ENCODE measurements around the gene MCCC1.
A peak's percentile ranks its signal among the peaks of the same experiment; 100 is the strongest.
"Not testable (repeated sequence)": the region's sequence is repeated elsewhere in the genome, so short reads cannot be mapped to it uniquely, and the experiment has no call there.

The MCCC1 gene

DNA sequence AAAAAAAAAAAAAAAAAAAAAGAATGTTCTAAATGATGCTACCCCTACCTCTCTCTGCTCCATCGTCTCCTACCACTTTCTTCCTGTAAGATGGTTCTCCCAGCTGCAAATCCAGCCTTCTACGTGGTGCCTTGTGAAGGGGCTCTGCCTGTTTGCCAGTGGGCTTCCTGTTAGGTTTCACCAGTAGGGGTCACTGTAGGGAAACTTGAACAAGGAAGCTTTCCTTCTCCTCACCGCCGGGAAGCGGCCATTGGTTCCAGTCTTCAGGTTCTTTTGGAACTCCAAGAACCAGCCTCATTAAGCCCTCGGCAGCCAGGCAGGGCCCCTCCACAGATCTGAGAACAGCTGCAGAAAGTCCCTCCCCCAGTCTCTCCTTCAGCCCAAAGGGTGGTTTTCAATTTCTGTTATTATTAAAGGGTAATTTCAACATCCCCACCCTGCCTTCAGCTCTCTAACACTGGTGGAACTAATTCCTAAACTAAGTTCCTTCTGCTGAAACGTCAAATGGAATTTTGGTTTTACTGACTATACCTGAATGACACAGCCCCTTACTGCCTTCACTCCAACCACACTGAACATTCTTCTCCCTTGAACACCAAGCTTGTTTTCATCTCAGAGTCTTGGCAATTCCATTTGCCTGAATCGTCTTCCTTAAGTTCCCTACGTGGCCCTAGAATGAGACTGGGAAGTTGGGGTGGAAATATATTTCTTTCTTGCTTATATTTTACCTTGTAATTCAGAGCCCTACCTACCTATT is 13.5 kb downstream of the MCCC1 start:
- TF ChIP-seq POLR2A (IDR thresholded peaks at IDR 0.05; ENCODE audit: low read length), result no peak
- no peak for TF ChIP-seq GATA1 (IDR thresholded peaks at IDR 0.05; ENCODE audit: low read depth, low read length)
- DNase-seq, result peak; percentile 59 to 65

DNA sequence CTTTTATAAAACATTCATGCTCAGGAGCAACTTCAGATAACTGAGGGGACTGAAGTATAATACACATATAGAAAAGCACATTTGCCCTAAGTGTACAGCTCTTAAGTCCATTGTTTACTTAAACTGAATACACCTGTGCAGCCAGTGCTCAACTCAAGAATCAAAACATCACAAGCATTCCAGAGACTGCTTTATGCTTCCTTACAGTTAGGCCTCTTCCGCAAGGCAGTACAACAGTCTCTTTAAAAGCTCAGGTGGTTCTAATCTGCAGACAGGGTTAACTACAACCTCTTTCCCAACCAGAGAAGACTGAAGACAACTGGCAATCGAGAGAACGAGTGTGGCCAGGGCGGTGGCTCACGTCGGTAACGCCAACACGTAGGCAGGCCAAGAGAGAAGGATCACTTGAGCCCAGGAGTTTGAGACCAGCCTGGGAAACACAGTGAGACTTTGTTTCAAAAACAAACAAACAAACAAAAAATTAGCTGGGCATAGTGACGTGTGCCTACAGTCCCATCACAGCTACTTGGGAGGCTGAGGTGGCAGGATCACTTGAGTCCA is 16.9 kb downstream of the MCCC1 start:
- no peak for DNase-seq
- TF ChIP-seq GATA1 (IDR thresholded peaks at IDR 0.05; ENCODE audit: low read depth, low read length), result no peak
- no peak for TF ChIP-seq POLR2A (IDR thresholded peaks at IDR 0.05; ENCODE audit: low read length)

DNA sequence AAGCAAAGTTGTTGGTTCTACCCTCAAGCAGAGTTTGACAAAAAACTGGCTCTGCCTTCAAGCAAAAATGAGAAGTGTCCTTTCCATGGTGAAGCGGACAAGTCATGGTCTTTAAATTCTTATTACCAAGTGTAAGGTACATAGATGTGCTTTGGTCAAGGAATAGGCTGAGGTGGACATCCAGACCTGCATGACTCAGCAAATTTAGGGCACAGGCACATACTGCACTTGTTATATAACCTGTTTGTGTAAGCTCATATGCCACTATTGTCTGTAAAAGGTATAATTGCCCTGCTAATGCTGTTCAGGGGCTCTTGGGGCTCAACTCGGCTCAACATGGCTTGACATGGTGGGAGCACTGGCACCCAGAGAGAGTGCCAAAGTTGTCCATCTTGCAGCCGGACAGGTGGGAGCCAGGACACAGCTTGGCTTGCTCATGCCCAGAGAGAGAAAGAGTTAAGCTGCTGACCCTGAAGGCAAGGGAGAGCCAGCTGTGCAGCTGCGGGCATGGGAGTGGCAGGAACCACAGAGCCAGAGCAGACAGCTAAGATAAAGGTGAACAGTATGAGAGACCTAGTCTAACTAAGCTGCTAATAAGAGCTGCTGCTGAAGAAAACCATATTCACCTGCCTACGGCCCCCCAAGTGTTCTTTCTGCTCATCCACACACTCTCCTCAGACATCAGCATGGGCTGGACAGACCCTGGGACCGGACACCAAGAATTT is 17.7 kb downstream of the MCCC1 start:
- TF ChIP-seq POLR2A (IDR thresholded peaks at IDR 0.05; ENCODE audit: low read length) (no peak), GATA1 (IDR thresholded peaks at IDR 0.05; ENCODE audit: low read depth, low read length) (no peak)
- peak in 1 of 2 experiments; percentile 31 for DNase-seq

DNA sequence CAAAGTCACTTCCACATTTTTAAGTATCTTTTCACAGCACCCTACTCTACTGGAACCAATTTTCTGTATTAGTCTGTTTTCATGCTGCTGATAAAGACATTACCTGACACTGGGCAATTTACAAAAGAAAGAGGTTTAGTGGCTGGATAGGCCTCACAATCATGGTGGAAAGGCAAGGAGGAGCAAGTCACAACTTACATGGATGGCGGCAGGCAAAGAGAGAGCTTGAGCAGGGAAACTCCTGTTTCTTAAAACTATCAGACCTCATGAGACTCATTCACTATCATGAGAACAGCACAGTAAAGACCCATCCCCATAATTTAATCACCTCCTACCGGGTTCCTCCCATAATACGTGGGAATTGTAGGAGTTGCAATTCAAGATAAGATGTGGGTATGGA is 18.7 kb downstream of the MCCC1 start:
- no peak for DNase-seq
- no peak for TF ChIP-seq GATA1 (IDR thresholded peaks at IDR 0.05; ENCODE audit: low read depth, low read length)
- no peak for TF ChIP-seq POLR2A (IDR thresholded peaks at IDR 0.05; ENCODE audit: low read length)

DNA sequence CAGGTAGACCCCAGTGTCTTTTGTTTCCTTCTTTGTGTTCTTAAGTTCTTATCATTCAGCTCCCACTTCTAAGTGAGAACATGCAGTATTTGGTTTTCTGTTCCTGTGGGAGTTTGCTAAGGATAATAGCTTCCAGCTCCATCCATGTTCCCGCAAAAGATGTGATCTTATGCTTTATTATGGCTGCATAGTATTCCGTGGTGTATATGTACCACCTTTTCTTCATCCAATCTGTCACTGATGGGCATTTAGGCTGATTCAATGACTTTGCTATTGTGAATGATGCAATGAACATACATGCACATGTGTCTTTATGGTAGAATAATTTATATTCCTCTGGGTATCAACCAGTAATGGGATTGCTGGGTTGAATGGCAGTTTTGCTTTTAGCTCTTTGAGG is 24.4 kb downstream of the MCCC1 start:
- no peak for TF ChIP-seq POLR2A (IDR thresholded peaks at IDR 0.05; ENCODE audit: low read length)
- TF ChIP-seq GATA1 (IDR thresholded peaks at IDR 0.05; ENCODE audit: low read depth, low read length), result no peak
- no peak for DNase-seq

DNA sequence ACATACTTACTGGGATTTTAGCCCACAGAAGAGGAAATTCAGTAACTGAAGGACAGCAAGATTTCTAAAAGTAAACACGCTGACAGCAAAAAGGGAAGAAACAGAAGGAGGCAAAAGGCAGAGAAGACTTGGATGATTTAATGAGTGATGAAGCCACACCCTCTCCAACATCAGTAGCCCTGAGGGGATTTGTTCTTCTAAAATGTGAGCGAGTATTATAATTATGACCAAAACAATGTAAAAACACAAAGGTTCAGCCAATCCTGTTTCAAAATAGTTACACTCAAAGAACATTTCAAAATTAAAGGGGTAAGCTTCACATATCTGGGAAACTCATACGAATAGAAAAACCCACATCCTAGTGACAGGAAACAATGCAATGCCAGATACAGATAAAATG is 25.0 kb downstream of the MCCC1 start:
- DNase-seq, result no peak
- TF ChIP-seq GATA1 (IDR thresholded peaks at IDR 0.05; ENCODE audit: low read depth, low read length), result no peak
- no peak for TF ChIP-seq POLR2A (IDR thresholded peaks at IDR 0.05; ENCODE audit: low read length)

DNA sequence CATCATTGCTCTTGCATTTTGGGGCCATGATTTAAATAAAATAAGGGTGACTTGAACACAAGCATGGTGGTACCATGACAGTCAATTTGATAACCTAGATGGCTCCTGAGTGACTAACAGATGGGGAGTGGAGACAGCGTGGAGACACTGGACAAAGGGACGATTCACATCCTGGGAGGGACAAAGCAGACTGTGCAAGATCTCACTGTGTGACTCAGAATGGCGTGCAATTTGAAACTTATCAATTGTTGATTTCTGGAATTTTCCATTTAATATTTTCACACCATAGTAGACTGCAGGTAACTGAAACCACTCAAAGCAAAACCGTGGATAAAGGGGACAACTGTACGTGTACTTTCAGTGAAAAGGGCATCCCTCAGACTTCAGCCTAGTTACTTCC is 25.5 kb downstream of the MCCC1 start:
- TF ChIP-seq GATA1 (IDR thresholded peaks at IDR 0.05; ENCODE audit: low read depth, low read length), result no peak
- TF ChIP-seq POLR2A (IDR thresholded peaks at IDR 0.05; ENCODE audit: low read length), result no peak
- DNase-seq, result no peak

DNA sequence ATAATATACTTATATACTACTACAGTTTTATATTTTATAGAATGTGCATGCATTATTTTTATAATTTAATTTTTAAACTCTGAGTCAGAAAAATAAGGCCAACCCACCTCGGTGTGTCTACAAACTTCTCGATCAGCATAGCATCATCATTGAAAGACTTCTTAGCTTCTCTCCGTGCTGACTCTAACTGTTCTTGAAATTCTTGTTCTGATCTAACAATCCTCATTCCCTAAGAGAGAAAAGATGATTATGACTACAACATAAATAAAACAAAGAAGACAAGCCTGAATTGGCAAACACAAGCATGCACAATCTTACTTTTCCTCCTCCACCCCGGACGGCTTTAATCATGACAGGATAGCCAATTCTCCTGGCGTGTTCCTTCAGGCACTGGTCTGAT is 28.4 kb downstream of the MCCC1 start:
- TF ChIP-seq GATA1 (IDR thresholded peaks at IDR 0.05; ENCODE audit: low read depth, low read length) (no peak), POLR2A (IDR thresholded peaks at IDR 0.05; ENCODE audit: low read length) (no peak)
- DNase-seq, result no peak

DNA sequence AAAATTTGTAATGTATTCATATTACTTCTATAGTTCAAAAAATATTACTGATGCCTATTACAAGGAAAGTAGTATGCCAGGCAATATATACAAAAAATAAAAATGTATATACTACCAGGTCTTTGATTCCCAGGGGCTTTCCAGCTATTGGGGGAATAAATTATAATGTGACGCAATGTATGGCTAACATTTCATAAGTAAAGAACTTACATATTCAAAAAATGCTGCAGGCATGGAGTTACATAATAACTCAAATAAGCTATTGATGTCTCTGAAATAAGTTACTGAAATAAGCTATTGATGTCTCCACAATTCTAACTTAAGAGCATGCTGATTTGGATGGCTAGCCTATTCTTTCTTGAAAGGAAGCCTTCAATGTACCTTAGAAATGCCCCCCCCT is 30.2 kb downstream of the MCCC1 start:
- TF ChIP-seq GATA1 (IDR thresholded peaks at IDR 0.05; ENCODE audit: low read depth, low read length) (no peak), POLR2A (IDR thresholded peaks at IDR 0.05; ENCODE audit: low read length) (no peak)
- DNase-seq, result no peak

DNA sequence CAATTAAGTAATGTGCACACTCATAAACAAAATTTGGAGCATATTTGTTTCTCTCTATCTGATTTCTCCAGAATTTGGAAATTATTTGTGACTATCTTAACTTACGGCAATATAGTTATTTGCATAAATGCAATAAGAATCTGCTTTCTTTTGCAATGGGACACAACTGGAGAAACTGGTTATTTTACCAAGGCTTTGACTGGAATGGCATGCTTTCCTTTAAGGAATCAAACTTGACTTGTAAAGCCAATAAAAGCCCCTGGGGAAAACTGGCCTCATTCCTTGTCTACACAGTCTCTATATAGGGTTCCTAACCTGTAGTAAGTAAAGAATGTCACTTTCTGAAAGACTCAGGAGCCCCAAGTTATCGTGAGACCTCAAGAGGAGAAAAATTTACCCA is 32.4 kb downstream of the MCCC1 start:
- DNase-seq, result not testable (repeated sequence)

DNA sequence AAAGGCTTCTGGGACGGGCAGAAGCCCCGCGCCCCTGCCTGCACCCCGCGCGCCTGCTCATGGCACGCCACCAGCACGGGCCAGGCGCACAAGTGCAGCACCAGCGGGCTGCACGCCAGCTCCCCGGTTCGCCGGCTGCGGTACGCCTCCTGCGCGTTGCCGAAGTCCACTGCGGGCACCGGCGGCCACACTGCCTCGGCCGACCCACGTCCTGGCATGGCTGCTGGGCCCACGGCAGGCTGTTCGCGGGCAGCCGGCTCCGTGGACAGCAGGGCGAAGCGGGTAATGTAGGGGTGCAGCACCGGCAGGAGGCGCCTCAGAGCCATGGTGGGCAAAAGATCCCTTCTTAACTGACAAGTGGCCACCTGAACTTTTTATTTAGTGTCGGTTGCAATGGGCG is 34.8 kb downstream of the MCCC1 start:
- no peak for TF ChIP-seq POLR2A (IDR thresholded peaks at IDR 0.05; ENCODE audit: low read length)
- no peak for TF ChIP-seq GATA1 (IDR thresholded peaks at IDR 0.05; ENCODE audit: low read depth, low read length)
- no peak for DNase-seq

DNA sequence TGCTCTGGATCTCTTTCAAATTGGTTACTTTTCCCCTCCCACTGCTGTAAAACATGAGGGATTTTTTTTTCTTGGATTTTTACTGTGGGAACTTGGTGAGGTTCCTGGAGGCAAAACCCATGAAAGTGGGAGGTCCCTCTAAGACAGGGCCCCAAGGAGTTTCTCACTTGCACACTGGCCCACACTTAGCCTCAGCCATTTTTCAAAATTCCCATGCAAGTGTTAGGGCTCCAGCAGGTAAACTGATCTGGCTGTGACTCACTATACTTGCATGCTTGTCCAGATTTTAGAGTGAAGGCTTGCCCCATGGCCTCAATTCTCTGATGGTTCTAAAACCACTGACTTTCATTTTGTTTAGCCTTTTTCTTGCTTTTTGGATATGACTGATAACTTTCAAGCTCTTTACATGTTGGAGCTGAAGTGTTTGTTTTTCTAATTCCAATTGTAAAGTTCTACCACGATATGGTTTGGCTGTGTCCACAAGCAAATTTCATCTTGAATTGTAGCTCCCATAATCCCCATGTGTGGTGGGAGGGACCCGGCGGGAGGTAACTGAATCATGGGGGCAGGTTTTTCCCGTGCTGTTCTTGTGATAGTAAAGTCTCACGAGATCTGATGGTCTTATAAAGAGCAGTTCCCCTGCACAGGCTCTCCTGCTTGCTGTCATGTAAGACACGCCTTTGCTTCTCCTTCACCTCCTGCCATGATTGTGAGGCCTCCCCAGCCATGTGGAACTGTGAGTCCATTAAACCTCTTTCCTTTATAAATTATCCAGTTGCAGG is 37.7 kb downstream of the MCCC1 start:
- no peak for TF ChIP-seq GATA1 (IDR thresholded peaks at IDR 0.05; ENCODE audit: low read depth, low read length)
- no peak for TF ChIP-seq POLR2A (IDR thresholded peaks at IDR 0.05; ENCODE audit: low read length)
- no peak for DNase-seq

DNA sequence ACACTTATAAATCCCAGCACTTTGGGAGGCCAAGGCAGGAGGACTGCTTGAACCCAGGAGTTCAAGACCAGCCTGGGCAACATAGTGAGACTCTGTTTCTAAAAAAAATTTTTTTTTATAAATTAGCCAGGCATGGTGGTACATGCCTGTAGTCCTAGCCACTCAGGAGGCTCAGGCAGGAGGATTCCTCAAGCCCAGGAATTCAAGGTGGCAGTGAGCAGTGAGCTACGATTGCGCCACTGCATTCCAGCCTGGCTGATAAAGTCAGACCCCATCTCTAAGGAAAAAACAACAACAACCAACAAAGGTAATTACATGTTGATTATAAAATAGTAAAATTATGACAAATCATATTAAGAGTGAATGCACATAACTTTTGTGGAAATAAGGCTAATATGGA is 40.9 kb downstream of the MCCC1 start:
- TF ChIP-seq GATA1 (IDR thresholded peaks at IDR 0.05; ENCODE audit: low read depth, low read length), result no peak
- TF ChIP-seq POLR2A (IDR thresholded peaks at IDR 0.05; ENCODE audit: low read length), result no peak
- no peak for DNase-seq

DNA sequence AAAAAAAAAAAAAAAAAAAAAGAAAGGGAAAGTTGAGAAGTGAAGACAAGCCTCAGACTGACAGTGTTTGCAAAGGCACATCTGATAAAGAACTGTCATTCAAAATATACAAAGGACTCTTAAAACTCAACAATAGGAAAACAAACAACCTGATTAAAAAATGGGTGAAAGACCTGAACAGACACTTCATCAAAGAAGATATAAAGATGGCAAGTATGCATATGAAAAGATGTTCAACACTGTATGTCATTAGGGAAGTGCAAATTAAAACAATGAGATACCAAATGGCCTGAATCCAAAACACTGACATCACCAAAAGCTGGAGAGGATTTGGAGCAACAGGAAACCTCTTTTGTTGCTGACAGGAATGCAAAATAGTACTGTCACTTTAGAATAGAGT is 48.6 kb downstream of the MCCC1 start:
- no peak for DNase-seq
- TF ChIP-seq GATA1 (IDR thresholded peaks at IDR 0.05; ENCODE audit: low read depth, low read length) (no peak), POLR2A (IDR thresholded peaks at IDR 0.05; ENCODE audit: low read length) (no peak)
